HG02840 (cell line): ENCODE results near the gene SH3RF3.

Source experiments
- ATAC-seq: cut with Tn5 transposase; IDR thresholded peaks from one replicate; pipeline ENCODE4 v1.9.1; 2021; ENCODE audit warnings: mild to moderate bottlenecking, moderate library complexity, moderate number of reproducible peaks; ENCODE audit not compliant: unreplicated experiment, low FRiP score

The SH3RF3 gene

DNA sequence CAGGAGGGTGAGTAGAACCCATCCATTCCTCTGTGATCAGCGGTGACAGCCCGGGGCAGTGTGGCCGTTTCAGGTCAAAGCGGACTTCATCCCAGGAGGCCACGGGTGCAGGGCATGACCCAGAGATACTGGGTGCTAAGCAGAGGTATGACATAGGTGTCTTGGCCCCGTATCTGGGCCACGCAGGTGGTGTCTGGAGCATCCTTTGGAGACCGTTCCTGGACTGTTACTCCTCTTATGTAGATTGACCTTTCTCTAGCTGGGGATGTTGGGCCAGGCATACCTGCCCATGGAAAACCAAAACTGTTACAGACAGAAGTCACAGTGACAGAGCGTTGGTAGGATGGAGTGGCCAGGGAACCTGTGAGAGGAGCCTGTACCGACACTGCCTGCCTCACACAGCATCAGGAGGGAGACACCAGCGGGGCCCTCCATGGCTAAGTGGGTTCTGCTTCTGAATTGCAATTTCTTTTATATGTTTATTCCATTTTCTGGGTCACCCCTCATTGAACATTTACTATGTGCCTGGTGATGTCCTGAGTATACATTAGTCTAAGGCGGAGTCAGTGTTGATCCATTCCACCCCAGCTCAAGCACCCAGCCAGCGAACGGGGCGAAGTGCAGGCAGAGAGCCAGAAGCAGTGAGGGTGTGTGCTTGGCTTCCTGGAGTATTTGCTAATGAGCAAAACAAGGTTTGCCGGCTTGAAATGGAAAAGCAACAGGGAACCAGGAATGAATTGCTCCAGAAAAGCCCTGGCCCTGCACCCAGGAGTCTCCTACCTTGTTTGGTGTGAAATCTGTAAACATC lies 141.7 kb downstream of the SH3RF3 start:
- no peak for ATAC-seq

DNA sequence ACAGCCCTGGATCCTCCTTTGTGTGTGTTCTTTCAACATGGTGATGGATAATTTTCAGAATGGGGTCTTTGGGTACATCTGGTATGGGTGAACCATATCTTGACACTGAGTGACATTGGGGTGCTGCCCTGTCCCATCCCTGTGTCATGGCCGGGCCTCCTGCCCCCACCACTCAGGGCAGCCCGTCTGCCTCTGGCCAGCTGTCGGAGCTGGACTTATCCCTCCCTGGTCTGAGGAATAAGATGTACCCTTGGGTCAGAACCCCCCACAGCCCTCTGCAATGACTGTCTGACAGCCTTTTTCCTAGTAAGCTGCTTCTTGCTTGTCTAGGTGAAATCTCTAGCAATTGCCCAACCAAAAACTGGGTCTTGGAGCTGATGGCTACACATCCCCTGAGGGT lies 142.9 kb downstream of the SH3RF3 start:
- ATAC-seq, result no peak

DNA sequence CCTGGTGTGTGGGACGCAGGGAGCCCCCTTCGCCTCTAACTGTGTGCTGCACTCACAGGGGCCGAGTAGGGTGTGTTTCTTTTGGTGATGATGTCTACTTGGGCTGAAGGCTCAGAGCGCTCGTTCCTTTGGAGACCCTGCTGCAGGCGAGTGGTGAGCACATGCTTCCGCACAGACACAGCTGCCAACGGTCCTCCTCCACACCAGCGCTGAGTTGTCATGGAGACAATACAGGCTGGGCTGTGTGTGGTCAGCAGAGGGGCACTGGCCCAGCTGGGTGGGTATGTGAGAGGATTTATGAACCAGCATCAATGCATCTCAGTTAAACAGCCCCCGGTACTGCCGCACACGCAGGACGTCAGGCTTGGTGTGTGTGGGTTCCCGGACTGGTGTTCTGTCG lies 143.5 kb downstream of the SH3RF3 start:
- no peak for ATAC-seq

DNA sequence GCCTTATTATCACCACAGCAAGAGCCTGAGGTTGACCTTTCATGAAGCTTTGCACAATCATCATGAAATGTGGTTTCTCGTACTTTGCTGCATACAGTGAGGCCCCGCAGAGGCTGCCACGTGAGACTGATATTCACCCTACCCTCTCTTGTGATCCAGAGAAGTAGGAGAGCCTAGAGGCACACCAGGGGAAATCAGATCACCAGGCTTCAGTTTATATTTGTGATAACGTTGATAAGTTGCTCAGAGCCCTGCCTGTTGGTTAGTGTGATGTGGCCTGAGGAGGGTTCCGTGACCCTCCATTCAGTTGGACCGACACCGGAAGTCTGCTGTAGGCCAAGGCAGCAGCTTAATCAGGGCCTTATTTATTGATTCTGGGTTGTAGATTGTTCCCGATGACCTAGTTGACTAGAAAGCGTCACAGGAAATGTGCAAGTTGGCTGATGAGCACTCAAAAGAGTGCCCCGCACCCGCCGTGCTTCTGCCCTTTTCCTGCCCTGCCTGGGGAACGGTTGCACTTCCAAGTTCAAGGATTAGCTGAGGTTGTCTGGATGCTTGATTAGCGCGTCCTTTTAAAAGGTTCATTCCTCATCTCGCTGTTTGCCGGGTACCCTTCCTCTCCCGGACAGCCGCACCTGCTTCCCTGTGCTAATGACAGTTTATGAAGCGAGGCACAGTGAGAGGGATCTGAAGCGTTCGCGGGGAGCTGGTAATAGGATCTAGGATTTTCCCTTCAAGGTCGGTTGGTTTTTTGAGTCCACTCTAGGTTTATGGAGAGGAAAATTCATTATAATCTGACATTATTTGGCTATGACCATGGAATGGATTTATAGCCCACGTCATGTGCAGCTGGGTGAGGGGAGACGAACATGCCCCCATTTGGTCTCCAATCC lies 146.4 kb downstream of the SH3RF3 start:
- ATAC-seq, result no peak

DNA sequence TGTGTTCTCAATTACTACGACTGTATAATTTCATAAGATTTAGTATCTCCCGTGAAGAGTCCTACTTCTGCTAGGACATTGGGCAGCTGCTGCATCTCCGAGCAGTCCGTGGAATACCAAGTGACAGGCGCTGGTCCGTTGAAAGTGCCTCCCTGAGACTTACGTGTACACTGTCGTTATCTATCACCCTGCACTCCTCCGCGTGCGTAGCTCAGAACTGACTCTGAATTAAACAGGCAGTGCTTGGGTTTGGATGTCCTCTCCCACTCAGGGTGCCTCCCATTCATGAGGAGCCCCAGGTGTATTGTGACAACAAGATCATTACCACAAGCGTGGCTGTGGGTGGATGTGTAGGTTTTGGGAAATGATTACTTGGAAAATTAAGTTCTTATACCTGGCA lies 148.4 kb downstream of the SH3RF3 start:
- no peak for ATAC-seq

DNA sequence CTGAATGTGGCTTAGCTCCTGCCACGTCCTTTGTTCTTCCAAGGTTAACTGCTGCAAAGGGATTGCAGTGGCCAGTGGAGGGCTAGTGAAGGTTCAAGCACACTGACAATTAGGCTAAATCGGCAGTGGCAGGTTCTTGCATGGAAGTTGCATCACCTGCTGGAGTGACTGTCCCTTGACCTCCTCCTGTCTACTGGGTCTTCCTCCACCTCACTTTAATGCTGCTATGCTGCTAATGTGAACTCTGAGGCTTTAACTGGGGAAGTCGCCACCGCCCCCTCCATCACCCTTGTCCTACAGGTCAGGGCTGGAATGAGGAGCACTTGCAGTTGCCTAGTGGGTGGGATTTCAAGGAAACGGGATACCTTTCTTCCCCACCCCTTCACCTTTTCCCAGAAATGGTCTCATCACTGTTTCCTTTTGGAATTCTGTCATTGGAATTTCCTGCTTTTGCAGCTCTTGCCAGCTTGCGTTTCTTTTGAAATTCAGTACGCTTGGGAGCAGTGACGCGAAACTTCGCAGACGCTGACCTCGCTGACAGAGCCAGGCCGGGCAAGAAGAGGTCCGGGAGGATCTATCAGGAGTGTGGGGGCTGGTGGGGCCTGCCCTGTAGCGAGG lies 150.3 kb downstream of the SH3RF3 start:
- ATAC-seq, result no peak

DNA sequence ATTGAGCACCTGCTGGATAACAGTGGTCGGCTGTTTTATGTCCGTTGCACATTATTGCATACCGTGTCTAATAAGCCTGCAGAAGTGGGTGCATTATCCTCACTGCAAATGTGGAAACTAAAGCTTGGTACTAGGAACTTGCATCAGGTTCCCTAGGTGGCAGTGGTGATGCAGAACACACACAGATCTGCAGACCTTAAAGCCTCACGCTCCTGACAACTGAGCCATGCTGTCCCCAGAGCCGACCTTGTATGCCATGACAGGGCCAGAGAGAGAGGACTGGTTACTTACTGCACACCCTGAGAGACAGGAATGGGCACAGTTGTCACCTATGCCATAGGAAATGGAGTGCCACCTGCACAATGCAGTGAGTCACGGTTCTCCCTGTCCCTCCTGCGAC lies 151.8 kb downstream of the SH3RF3 start:
- ATAC-seq, result no peak

DNA sequence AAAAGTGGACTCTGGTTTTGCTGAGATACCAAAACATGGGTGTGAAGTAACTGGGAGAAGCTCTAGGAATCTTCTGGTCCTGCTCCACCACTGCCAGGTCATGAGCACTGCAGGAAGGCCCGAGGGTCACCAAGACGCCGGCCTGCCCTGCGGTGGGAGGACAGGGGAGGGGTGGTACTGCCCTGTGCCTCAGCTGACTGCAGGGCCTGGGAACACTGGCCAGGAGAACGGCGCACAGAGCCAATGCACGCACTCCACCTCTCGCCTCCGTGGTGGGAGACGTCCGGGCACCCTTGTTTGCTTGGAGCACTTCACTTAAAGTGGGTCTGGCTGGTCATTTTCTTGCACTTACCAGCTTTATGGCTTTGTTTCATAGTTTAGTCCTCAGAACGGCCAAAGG lies 153.4 kb downstream of the SH3RF3 start:
- ATAC-seq, result no peak

DNA sequence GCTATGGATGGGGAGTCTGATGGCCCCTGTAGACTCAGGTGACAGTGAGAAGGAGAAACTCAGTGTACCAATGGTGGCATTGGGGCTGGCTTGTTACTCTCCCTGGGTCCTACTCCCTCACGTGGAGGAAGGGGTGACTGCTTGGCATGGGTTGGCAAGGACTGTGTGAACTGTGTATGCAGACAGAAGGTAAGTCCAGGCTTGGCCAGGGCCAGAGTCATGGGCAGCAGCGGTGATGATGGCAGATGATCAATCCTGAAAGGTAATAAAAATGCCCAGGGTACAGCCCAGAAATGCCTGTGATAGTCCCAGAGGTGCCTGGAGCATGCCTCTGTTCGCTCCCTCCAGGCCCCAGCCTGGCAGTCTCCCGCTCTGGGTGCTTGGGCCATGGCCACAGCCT lies 153.9 kb downstream of the SH3RF3 start:
- ATAC-seq, result no peak

DNA sequence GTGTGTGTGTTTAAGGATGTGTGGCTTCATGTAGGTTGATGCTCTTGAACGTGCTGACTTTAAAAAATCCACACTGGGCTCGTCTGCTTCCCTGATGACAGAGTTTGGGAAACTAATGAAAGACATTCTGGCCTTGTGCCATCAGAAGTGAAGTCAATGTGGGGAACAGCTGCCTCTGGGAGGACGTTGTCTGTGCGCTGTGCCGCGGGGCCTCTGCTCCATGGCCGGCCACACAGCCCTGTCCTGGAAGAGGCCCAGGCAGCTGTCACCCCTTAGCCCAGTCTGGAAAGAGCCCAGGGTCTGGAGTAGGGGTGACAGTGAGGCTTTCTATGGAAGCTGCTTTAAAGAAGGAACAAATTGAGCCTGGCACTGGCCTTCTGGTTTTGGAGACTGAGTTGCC lies 155.8 kb downstream of the SH3RF3 start:
- no peak for ATAC-seq

DNA sequence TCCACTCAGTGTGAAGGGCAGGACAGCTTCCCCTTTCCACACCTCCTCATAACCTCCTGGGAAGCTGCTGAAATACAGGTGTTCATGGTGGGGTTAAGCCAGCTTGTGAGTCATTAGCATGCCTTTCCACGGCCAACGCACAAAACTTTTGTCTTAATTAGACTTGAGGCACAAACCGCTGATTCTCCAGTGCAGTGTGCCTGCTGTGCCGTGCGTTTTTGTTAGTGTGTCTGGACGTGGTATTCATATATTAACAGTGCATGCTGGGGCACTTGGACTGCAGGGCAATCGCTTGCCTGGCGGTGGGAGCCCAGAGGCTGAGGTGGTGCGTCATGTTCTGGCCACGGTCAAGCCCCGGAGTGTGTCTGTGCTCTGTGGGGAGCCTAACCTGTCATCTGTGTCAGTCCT lies 156.2 kb downstream of the SH3RF3 start:
- ATAC-seq, result no peak

DNA sequence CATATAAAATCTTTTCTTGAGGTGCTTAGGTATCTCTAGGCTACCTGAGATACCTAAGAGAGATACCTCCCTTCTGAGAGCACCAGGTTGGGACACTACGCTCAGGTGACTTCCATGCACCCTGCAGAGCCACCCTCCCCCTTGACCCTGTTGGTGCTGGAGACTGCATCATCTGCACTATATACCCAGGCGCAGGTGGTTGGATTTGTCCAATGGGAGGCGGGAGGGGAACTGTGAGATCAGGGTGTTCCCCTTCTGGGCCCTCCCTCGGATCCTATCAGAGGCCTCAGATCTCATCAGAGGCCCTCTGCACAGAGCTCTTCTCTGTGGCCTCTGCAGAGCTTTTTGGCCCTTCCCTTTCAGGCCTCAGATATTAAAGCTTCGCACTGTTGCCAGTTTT lies 158.4 kb downstream of the SH3RF3 start:
- no peak for ATAC-seq

DNA sequence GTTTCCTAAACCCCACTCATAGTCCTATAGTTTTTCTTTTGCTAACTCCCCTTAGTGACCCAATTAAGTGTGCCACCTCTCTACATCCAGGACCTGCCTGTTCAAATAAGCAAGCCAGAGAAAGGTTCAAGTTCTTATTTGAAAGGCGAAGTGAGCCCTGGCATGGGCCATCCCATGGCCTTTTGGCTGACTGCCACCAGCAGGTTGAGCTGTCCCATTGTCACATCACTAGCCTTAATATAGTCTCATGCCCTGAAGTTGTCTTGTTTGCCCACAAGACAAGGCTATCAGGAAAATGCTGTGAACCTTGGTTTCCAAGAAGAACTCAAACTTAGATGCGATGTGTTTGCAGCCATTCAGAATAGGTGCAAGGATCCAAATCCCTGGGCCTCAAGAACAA lies 158.8 kb downstream of the SH3RF3 start:
- ATAC-seq, result no peak

DNA sequence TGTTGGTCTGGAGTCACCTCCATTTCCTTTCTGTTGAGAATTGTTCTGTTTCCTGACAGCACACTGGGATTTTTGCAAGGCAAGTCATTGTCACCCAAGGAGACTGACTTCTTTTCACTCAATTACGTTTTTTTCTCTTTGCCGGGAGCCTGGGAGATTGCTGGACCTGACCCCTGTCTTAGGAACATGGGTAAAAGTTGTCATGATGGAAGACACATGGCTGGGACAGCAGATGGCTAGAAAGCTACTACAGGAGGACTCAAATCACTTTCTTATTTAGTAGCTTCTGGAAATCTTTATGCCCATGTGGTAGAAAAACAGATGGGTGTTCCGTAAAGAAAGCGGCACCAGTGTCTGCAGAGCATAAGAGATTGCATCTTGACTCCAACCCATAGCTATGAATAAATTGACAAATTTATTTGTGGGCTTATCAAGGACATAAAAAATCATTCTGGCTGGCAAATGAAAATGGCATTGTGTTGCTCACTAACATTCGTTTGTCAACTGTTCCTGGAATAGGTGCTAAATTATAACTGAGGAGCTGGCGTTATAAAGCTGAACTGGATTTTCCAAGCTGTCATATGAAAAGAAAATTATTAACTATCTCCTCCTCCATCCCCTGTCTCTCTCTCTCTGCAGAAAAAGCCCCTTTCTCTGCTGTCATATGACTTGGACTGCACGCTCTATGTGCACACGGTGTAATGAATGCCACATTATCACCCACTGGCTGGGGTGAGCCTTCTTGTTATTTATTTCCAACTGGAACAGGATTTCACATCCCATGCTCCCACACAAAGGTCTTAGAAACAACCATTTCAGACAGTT lies 159.8 kb downstream of the SH3RF3 start:
- no peak for ATAC-seq

DNA sequence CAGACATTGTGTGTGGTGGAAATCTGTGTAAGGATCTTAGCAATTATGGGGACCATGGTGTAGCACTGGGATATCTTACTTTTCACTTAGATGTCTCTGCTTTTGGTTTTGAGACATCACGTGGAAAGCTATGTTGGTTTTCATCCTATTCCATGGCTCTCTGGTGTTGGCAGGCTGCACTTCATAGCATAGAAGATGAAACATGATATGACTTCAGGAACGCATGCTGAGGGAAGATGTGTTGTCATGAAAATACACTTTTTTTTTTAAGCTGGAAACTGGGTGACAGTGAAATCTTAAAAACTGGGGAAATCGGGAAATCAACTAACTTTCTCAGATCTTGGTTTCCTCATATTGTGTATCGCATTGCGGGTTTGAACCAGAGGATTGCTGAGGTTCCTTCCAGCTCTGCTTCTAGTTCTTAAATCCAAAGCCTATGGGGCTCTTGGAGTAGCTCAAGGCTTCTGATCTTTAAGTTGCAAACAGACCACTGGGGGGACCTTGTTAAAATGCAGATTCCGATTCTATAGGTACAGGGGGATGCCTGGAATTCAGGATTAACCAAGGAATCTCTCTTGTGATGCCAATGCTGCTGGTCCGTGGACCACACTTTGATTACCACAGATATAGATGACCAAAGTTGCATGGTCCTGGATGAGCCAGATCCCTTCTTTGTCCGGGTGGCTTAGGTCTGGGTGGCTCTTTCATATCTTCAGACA lies 160.7 kb downstream of the SH3RF3 start:
- no peak for ATAC-seq

DNA sequence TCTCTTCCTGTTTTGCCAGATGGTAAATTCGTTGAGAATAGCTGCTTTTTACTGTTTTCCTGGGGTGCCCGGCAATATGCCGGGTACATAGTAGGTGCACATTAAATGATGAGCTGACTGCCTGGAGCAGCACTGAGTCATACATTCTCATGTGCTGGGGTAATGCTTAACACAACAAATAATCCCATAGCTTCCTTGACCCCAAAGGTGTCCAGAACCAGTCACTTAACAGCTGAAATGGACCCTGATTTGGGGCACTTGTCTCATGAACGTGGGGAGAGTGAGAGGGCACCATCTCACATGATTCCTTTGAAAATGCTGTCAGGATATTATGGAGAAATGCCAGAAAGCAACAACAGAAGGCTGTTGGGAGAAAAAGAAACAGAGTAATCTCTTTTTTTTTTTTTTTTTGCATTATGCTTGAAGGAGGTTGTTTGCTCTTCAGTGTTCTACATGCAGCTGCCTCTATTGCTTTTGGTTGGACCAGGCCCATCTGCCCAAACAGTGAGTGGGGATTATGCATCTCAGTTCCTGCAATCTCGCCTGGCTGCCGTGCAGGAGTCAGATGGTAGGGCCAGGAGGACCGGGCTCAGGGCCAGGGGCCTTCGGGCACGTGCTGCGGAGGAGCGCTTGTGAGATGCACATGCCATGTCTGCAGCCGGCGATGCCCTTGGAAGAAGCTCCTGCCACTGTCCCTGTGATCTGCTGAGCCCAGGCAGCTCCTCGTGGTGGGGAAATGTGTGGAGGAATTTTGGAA lies 162.1 kb downstream of the SH3RF3 start:
- no peak for ATAC-seq

DNA sequence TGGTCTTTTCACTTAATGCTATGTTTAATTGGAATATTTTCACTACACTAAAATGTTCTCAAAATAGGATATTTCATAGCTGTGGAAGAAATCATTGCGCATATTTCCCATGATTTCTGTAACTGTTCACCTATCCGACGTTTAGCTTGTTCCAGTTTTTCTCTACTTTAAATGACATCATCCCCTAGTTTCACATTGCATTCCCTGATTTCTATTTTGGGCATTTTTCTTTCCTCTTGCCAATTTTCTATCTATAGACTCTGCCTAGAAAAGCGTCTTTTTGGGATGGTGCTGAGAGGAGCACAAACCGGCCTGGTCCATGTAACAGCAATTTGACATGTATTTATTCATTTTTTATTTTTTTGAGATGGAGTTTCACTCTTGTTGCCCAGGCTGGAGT lies 163.4 kb downstream of the SH3RF3 start:
- no peak for ATAC-seq

DNA sequence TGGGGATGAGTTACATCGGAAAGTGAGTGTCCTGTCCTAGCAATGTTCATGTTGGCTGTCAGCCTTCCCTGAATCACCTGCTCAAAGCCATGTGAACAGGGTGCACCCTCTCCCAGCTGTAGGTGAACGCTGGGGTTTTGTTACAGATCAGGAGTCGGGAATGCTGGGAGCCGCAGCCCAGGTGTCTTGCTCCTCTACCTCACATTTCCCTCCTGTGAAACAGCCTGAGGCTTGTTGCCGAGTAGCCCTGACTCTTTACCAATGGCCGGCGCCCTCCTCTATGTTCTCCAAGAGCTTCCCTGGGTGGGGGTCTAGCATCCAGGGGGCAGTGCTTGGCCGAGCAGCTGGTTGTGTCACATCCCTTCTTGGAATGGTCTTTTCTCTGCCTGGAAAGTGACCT lies 164.7 kb downstream of the SH3RF3 start:
- ATAC-seq, result no peak

DNA sequence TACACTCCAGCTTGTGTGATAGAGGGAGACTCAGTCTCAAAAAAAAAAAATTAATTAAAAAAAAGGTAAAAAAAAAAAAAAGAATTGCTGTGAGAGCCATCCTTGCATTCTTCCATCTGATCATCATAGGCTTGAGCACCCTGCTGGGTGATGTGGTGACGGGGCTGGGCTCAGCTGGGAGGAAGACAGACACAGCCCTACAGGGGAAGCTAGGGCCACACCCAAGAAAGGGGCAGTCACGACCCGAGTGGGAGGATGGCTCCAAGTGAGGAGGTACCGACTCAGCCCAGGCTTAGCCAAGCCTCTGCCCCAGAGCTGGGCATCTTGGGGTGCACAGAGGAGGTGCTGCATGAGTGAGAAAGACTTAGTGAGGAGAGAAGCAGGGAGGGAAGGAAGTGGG lies 165.5 kb downstream of the SH3RF3 start:
- no peak for ATAC-seq
